Fibroblast of the aortic adventitia (primary cell): ENCODE data around the gene WDPCP. TPM values are rescaled to one million over a fixed set of nuclear protein-coding genes. Genes with fewer than 3 reads are reported as not detected.

Experiments used
- DNase-seq: peaks from one replicate; pipeline ENCODE4 v3.0.0-alpha.2; 2010; ENCODE audit warnings: low read depth
- H3K4me3 ChIP-seq: 2 replicates; pipeline ENCODE4 v1.5.1; 2011; ENCODE audit warnings: low read depth, mild to moderate bottlenecking, control low read depth, low read length, moderate library complexity
- total RNA-seq: library from RNA; depleted of rRNA; stranded (reverse); fragments of >200 nt; gene quantifications from 2 replicates; pipeline ENCODE4 v1.2.3, GENCODE V29; 2012; ENCODE audit warnings: low replicate concordance
- TF ChIP-seq, protein P1 (sequence below): IDR thresholded peaks from 2 replicates; pipeline ENCODE4 v1.5.1; 2011; ENCODE audit warnings: mild to moderate bottlenecking, low read length, control low read depth, inconsistent platforms; ENCODE audit not compliant: insufficient read depth

The WDPCP gene
- total RNA-seq, 1 donor = 12.4 TPM

DNA sequence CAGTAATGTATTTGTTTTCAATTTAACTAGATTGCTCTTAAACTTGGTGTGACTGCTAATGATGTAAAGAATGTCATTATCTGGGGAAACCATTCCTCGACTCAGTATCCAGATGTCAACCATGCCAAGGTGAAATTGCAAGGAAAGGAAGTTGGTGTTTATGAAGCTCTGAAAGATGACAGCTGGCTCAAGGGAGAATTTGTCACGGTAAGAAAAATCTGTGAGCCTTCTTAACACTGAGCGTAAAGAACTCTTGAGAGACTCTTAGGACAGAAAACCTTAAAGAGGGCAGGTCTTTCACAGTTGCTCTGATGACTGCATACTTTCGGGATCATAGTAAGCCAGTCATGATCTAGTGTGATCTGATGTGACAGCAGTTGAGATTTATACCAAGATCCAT, 16.4 kb upstream of the WDPCP start:
- H3K4me3 ChIP-seq = no peak overlapping the region
- TF ChIP-seq, protein P1, sequence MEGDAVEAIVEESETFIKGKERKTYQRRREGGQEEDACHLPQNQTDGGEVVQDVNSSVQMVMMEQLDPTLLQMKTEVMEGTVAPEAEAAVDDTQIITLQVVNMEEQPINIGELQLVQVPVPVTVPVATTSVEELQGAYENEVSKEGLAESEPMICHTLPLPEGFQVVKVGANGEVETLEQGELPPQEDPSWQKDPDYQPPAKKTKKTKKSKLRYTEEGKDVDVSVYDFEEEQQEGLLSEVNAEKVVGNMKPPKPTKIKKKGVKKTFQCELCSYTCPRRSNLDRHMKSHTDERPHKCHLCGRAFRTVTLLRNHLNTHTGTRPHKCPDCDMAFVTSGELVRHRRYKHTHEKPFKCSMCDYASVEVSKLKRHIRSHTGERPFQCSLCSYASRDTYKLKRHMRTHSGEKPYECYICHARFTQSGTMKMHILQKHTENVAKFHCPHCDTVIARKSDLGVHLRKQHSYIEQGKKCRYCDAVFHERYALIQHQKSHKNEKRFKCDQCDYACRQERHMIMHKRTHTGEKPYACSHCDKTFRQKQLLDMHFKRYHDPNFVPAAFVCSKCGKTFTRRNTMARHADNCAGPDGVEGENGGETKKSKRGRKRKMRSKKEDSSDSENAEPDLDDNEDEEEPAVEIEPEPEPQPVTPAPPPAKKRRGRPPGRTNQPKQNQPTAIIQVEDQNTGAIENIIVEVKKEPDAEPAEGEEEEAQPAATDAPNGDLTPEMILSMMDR = no peak
- DNase-seq = no peak

DNA sequence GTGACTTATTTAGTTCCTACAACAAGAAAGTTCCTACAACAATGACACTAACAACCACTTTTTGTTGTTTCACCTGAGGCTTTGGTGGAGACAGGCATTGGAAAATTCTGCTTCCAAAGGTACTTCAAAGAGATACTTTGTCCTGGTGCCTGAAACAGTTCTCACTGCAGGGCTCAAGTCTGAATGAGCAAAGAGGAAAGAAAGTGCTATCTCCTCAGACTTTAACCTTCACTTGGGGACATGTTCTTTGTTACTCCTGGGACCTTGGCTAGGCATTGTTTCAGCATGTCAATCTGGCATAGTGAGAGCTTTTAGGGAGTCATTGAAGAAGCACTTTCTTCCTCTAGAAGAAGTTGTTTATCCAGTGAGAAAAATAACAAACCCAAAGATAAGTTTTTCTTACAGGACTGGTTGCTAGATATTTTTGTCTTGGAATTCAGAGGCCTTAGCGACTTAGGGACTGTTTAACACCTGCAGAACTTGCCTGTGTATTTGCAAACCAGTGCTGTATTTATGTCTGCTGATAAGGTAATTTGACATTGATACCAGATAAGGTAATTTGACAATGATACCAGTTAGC, 12.7 kb upstream of the WDPCP start:
- DNase-seq = no peak
- TF ChIP-seq, protein P1 = no peak

DNA sequence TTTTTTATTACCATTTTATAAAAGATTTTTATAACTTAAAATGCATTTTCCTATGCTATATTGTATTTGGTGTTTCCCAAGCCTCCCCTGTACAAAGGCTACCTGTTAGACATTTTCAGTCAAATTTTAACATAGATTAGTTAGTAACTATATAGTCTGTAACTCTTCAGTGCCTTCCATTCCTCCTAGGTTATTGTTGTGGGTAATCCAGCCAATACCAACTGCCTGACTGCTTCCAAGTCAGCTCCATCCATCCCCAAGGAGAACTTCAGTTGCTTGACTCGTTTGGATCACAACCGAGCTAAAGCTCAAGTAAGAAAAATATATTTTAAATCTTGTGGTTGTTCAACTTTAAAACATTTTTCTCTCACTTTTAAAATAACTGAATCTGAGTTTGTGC, 10.7 kb upstream of the WDPCP start:
- no peak overlapping the region for H3K4me3 ChIP-seq
- TF ChIP-seq, protein P1 = no peak
- no peak for DNase-seq

More for the DNA sequence above, 12.7 kb upstream of the WDPCP start:
- H3K4me3 ChIP-seq = no peak overlapping the region

DNA sequence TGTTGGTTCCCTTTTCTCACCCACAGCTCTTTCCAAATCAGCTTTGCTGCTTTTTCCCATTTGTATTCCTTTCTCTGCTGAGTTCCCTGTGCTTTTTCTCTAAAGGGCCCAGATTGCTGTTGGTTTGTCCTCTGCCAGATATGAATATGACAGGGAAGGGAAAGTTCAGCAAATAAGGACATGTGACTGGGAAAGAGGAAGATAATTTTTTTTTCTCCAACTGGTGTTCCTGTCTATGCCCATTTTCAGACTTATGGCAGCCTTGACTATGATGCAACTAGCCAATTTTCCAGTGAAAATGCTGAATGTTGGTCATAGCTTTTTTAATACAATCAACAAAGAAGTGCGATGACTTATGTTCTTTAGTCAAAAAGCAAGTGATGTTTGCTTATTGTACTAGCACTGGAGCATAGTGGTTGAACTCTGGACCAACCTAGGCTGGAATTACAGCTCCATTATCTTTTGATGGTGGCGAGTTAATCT, 8.2 kb upstream of the WDPCP start:
- H3K4me3 ChIP-seq = no peak overlapping the region
- TF ChIP-seq, protein P1 = no peak

DNA sequence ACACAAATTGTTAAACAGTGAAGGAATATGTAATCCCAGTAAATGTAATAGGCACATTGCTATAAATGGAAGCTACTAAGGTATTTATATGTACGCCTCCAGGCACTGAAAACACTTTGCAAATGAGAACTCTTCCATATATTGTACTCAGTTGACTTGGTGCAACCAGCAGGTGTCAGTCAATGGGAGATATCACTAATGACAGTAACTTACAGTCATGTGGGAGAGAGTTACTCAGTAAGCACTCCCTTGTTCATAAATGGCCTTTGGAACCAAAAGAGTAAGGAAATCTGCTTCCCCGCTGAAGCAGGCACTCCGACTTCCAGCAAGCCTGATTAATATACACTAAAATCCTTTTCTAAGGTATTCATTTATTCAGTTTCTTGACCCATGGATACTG, 6.4 kb upstream of the WDPCP start:
- TF ChIP-seq, protein P1 = no peak
- DNase-seq = no peak
- no peak overlapping the region for H3K4me3 ChIP-seq

More for the DNA sequence above, 8.2 kb upstream of the WDPCP start:
- no peak for DNase-seq

DNA sequence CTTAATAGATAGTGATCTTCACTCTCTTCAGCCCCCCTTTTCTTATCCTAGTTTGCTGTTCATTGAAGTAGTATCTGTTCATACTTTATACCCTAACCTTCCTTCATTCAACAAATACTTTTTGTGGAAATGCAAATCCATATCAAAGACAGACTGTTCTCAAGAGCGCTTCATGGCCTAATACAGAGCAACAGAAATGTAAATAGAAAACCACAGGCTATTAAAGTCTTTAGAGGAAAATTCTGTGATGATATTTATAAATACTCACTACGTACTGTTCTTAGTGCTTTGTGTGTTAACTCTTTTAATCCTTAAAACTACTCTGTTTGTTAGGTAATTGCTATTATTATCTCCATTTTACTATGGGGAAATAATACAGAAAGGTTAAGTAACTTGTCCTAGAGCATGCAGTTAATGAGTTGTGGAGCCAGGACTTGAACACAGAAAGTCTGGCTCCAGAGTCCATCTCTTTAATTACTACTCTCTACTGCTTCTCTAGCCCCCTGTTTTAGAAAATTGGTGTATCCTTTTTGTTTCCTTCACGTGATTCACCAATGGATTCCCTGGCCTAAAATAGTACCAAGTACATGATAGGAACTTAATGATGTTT, 3.4 kb upstream of the WDPCP start:
- DNase-seq = no peak
- no peak overlapping the region for H3K4me3 ChIP-seq
- TF ChIP-seq, protein P1 = no peak
